ENCODE measurements around the gene LITAF. TPM values are rescaled to one million over a fixed set of nuclear protein-coding genes. Genes with fewer than 3 reads are reported as not detected.
"Not testable (repeated sequence)": the region's sequence is repeated elsewhere in the genome, so short reads cannot be mapped to it uniquely, and the experiment has no call there.

The LITAF gene
- total and polyA plus RNA-seq, 12 donors = 17.3 to 83.2 (median 51.3) TPM

DNA sequence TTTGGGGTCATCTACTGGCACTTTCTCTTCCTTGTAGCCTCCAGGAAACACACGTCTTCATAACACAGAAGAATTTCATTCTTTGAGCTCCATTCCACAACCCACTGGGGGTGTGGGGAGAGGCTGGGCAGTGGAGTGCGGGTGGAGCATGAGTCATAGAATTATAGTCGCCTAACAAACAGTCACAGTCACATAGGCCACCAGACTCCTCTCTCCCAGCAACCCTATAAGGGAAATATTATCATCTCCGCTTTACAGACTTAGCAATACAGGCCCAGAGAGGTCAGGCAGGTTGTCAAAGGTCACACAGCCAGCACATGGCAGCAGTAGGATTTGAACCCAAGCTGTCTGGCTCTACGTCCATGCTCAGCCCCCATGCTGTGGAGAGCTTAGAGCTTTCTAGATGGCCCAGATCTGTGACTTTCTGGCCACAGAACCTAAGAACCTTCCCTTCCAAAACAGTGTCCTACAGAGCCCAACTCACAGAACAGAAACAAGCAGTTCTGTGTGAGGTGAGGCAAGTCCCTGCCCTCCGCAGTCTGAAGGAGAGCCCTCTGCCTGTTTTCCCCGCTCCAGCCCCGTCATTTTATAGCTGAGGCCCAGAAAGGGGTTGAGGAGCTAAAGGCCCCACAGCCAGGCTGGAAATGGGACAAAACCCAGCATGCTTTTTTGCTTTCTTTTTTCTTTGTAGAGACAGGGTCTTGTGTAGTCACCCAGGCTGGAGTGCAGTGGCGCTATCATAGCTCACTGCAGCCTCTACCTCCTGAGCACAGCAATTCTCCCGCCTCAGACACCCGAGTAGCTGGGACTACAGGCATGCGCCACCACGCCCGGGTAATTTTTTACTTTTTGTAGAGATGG, 10.7 kb upstream of the LITAF start:
- WGBS, 4 donors = 64 to 78% (median 72%) methylated on average over 13 to 14 of the region's 14 CpGs
- H3K36me3 ChIP-seq (replicated peaks in 1 of 2) = no peaks in the 10 kb centered on the region
- no peak for TF ChIP-seq CTCF (IDR thresholded peaks at IDR 0.05)
- no peak for TF ChIP-seq POLR2A (IDR thresholded peaks at IDR 0.05)

DNA sequence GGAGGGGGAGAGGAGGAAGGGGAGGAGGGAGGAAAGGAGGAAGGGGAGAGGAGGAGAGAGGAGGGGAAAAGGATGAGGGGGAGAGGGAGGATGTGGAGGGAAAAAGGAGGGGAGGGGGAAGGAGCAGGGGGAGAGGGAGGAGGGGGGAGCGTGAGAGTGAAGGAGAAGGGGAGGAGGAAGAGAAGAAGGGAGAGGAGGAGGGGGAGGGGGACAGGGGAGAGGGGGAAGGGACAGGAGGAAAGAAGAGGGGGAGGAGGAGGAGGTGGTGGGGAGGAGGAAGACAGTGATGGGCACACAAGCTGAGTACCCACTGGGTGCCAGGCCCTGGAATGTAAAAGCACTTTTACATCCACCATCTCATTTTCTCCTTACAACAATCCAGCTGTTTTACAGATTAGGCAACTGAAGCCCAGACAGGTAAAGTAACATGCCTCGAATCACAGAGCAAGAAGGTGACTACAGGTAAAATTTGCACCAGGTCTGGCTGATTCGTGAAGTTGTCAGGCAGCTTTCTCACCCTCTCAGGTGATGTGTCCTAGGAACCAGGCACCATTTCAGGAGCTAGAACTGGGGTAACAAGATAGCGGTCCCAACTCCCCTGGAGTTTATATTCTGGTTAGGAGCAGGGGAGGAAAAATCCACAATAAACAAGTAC, 10.0 kb upstream of the LITAF start:
- TF ChIP-seq POLR2A (IDR thresholded peaks at IDR 0.05) = no peak
- no peak for TF ChIP-seq CTCF (IDR thresholded peaks at IDR 0.05)
- Histone ChIP-seq H3K4me1 (replicated peaks in 1 of 2) (peaks cover 0 to 10% of the 10 kb centered on the region in 2 donors), H3K4me3 (no peak overlapping the region), H3K27ac (peak overlapping the region in 2 of 5 donors; percentile 6 to 49), H3K36me3 (replicated peaks in 1 of 2) (no peaks in the 10 kb centered on the region), H3K9me3 (replicated peaks in 1 of 3) (no peaks in the 10 kb centered on the region), H3K27me3 (no peaks in the 10 kb centered on the region)
- no peak for DNase-seq
- 72 to 85% (median 78%) methylated on average over 4 of the region's 4 CpGs for WGBS, 4 donors
- intact Hi-C loops (cut with DNase I) = no loop called here

More for the DNA sequence above, 10.7 kb upstream of the LITAF start:
- Histone ChIP-seq H3K9me3 (replicated peaks in 1 of 3) (no peaks in the 10 kb centered on the region), H3K27me3 (no peaks in the 10 kb centered on the region), H3K27ac (peak overlapping the region in 2 of 5 donors; percentile 6 to 49), H3K4me3 (no peak overlapping the region), H3K4me1 (replicated peaks in 1 of 2) (peaks cover 0 to 10% of the 10 kb centered on the region in 2 donors)
- intact Hi-C loops (cut with DNase I) = no loop called here
- peak in 5 of 7 donors; percentile 26 to 67 (median 39) for DNase-seq

DNA sequence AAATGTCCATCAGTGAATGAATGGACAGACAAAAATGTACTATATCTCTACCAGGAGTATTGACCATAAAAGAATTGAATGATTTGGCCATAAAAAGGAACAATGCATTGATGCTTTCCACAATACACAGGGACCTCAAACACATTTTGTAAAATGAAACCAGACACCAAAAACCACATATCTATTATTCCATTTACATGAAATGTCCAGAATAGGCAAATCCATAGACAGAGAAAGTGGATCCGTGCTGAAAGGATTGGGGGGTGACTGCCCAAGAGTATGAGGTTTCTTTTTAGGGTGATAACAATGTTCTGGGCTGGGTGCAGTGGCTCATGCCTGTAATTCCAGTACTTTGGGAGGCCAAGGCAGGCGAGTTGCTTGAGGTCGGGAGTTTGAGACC, 6.9 kb upstream of the LITAF start:
- no peak for DNase-seq
- intact Hi-C loops (cut with DNase I) = no loop called here
- TF ChIP-seq POLR2A (IDR thresholded peaks at IDR 0.05) (no peak), CTCF (IDR thresholded peaks at IDR 0.05) (no peak)
- H3K4me3 ChIP-seq = no peak overlapping the region
- H3K4me1 ChIP-seq (replicated peaks in 1 of 2) = peaks cover 0 to 10% of the 10 kb centered on the region in 2 donors
- H3K27ac ChIP-seq = no peak overlapping the region
- H3K36me3 ChIP-seq (replicated peaks in 1 of 2) = no peaks in the 10 kb centered on the region
- no peaks in the 10 kb centered on the region for H3K27me3 ChIP-seq
- 72 to 89% (median 81%) methylated on average over 3 of the region's 3 CpGs for WGBS, 4 donors
- H3K9me3 ChIP-seq (replicated peaks in 1 of 3) = no peaks in the 10 kb centered on the region

DNA sequence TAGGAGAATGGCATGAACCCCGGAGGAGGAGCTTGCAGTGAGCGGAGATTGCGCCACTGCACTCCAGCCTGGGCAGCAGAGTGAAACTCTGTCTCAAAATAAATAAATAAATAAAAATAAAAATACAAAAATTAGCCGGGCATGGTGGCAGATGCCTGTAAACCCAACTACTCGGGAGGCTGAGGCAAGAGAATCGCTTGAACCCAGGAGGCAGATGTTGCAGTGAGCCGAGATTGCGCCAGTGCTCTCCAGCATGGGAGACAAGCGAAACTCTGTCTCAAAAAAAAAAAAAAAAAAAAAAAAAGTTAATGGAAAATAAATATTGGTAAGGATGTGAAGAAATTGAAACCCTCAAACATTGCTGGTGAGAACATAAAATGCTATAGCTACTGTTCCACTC, 6.4 kb upstream of the LITAF start:
- intact Hi-C loops (cut with DNase I); DNase-seq: not testable (repeated sequence)
- 84 to 90% (median 87%) methylated on average over 9 of the region's 9 CpGs for WGBS, 4 donors

GRCh38 chr16:11591630-11592029, 4.9 kb upstream of the LITAF start:
- H3K4me3 ChIP-seq; DNase-seq; H3K36me3 ChIP-seq (replicated peaks in 1 of 2); H3K4me1 ChIP-seq (replicated peaks in 1 of 2); intact Hi-C loops (cut with DNase I); H3K27ac ChIP-seq; H3K9me3 ChIP-seq (replicated peaks in 1 of 3); H3K27me3 ChIP-seq: not testable (repeated sequence)
- 84 to 92% (median 89%) methylated on average over 5 of the region's 5 CpGs for WGBS, 4 donors

More for the DNA sequence above, 6.4 kb upstream of the LITAF start:
- H3K36me3 ChIP-seq (replicated peaks in 1 of 2); H3K9me3 ChIP-seq (replicated peaks in 1 of 3); H3K4me3 ChIP-seq; H3K27ac ChIP-seq; H3K27me3 ChIP-seq: not testable (repeated sequence)
- peaks cover 0 to 10% of the 10 kb centered on the region in 2 donors for H3K4me1 ChIP-seq (replicated peaks in 1 of 2)

All from adrenal gland (tissue), 12 donors.